MG63 (cell line): ENCODE results near the gene GAL3ST2. TPM values are rescaled to one million over a fixed set of nuclear protein-coding genes. Genes with fewer than 3 reads are reported as not detected.
"Not testable (repeated sequence)": the region's sequence is repeated elsewhere in the genome, so short reads cannot be mapped to it uniquely, and the experiment has no call there.

ENCODE experiments used
- DNase-seq: peaks from one replicate; pipeline ENCODE4 v3.0.0-alpha.2; 2020
- H3K27me3 ChIP-seq: fragments of 250-450 bp; sonication (Bioruptor Pico); 2 replicates; pipeline ENCODE4 v1.5.1; 2020; ENCODE audit warnings: mild to moderate bottlenecking, moderate library complexity
- H3K36me3 ChIP-seq: fragments of 250-450 bp; sonication (Bioruptor Pico); 2 replicates; pipeline ENCODE4 v1.5.1; 2020; ENCODE audit warnings: mild to moderate bottlenecking, moderate library complexity
- H3K4me3 ChIP-seq: fragments of 250-450 bp; sonication (Bioruptor Pico); 2 replicates; pipeline ENCODE4 v1.5.1; 2020; ENCODE audit warnings: mild to moderate bottlenecking, moderate library complexity
- H3K9me3 ChIP-seq: fragments of 250-450 bp; sonication (Bioruptor Pico); 2 replicates; pipeline ENCODE4 v1.5.1; 2020; ENCODE audit warnings: mild to moderate bottlenecking, moderate library complexity
- total RNA-seq: library from RNA; depleted of rRNA; stranded (reverse); fragments of >200 nt; shearing (Covaris generic); gene quantifications from 2 replicates; pipeline ENCODE4 v1.2.3, GENCODE V29; 2014; ENCODE audit warnings: low replicate concordance

GAL3ST2 gene
- total RNA-seq, 1 experiment from 2014 or later = 1.7 TPM

DNA sequence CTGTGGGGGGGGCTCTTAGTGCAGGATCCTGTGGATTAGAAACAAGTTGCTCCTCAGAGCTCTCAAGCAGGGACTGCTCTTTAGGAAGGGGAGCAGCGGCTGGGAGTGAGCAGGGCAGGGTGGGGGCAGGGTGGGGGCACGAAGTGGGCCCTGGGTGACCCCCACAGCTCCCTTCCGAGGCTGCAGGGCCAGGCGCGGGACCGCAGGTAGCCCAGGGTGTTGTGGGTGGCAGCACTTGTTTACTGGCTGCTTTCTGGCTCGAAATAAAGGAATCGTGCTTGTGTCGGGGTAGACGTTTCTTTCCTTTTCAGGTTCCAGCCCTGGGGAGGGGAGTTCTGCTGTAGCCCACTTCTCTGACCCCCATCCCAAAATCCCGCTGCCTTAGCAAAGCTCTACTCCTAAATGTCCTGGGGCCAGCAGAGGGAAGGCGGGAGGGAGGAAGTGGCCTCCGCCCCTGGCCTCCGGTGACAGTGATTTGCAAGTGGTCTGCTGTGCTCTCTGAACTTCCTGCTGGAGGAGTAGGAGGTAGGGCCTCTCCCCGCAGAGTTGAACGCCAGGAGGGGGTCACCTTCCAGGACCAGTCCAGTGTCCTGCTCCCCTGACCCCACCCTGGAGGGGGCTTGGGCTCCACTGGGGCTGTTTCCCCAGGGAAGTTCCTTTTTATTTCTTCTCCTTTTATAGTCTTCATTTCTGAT lies 40.7 kb downstream of the GAL3ST2 start:
- Histone ChIP-seq H3K36me3 (no peaks in the 10 kb centered on the region), H3K27me3 (no peaks in the 10 kb centered on the region), H3K4me3 (no peak overlapping the region), H3K9me3 (no peaks in the 10 kb centered on the region)
- no peak for DNase-seq

DNA sequence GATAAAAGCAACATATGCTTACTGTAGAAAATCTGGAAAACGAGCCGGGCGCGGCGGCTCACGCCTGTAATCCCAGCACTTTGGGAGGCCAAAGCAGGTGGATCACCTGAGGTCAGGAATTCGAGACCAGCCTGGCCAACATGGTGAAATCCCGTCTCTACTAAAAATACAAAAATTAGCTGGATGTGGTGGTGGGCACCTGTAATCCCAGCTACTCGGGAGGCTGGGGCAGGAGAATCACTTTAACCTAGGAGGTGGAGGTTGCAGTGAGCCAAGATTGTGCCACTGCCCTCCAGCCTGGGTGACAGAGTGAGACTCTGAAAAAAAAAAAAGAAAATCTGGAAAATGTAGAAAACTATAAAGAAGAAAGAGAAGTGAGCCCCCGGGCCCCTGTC lies 41.2 kb downstream of the GAL3ST2 start:
- H3K9me3 ChIP-seq, H3K27me3 ChIP-seq, DNase-seq, H3K36me3 ChIP-seq, H3K4me3 ChIP-seq: not testable (repeated sequence)

DNA sequence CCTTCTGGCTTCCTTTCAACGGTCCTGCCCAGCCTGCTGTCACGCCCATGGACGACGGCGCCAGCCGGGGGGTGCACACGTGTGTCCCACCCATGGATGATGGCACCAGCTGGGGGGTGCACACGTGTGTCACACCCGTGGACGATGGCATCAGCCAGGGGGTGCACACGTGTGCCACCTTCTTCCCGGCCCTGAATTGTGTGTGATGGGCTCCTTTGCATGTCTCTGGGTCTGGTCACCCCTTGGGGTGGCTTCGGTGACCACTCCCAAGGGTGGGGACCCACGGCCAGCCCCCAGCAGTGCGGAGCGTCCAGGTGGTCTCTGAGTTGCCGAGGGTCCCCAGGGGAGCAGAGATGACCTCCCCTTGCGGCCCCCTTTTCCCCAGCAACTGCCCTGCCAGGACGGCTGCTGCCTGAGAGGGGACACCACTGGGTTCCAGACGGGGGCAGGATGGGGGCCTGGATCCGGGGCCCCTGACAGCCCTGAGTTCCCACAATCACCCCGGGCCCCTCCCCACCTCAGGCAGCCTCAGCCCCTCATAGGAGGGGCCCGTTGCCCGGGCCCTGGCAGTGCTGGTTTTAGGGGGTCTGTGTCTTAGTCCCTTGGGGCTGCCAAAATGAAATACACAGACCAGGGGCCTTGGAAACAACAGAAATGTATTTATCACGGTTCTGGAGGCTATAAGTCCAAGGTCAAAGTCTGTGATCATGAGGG lies 41.8 kb downstream of the GAL3ST2 start:
- no peak for DNase-seq
- H3K36me3 ChIP-seq = no peaks in the 10 kb centered on the region
- no peak overlapping the region for H3K4me3 ChIP-seq
- H3K9me3 ChIP-seq = no peaks in the 10 kb centered on the region
- H3K27me3 ChIP-seq = no peaks in the 10 kb centered on the region

DNA sequence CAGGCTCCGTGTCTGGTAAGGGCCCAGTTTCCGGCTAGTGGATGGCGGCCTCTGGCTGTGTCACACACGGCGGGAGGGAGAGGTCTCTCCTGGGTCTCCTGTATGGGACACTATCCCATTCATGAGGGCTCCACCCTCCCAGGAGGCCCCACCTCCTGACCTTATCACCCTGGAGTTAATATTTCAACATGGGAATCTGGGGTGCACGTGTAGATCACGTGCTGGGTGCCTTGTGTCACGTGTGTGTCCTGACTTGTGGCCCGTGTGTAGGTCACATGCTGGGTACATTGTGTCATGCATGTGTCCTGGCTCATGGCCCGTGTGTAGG lies 42.3 kb downstream of the GAL3ST2 start:
- DNase-seq = no peak

DNA sequence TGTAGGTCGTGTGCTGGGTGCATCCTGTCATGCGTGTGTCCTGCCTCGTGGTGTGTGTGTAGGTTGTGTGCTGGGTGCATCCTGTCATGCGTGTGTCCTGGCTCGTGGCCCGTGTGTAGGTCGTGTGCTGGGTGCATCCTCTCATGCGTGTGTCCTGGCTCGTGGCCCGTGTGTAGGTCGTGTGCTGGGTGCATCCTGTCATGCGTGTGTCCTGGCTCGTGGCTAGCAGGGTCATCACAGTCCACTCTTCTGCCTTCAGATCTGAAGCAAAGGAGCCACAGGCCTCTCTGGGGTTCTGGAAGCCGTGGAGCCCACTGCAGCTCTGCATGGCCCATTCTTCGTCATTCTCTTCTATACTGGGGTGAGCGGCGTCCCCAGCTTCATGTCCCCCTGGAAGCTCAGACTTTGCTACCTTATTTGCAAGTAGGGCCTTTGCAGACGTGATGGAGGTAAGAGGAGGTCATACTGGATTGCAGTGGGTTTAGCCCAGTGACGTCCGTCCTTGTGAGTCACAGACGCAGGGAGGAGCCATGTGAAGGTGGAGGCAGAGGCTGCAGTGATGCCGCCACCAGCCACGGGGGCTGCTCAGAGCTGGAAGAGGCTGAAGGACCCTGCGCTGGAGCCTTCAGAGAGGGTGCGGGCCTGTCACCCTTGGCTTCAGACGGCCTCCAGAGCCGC lies 43.5 kb downstream of the GAL3ST2 start:
- DNase-seq, H3K9me3 ChIP-seq, H3K4me3 ChIP-seq, H3K36me3 ChIP-seq, H3K27me3 ChIP-seq: not testable (repeated sequence)

More for the DNA sequence above, 42.3 kb downstream of the GAL3ST2 start:
- H3K27me3 ChIP-seq = no peaks in the 10 kb centered on the region
- H3K4me3 ChIP-seq = no peak overlapping the region
- no peaks in the 10 kb centered on the region for H3K36me3 ChIP-seq
- no peaks in the 10 kb centered on the region for H3K9me3 ChIP-seq

DNA sequence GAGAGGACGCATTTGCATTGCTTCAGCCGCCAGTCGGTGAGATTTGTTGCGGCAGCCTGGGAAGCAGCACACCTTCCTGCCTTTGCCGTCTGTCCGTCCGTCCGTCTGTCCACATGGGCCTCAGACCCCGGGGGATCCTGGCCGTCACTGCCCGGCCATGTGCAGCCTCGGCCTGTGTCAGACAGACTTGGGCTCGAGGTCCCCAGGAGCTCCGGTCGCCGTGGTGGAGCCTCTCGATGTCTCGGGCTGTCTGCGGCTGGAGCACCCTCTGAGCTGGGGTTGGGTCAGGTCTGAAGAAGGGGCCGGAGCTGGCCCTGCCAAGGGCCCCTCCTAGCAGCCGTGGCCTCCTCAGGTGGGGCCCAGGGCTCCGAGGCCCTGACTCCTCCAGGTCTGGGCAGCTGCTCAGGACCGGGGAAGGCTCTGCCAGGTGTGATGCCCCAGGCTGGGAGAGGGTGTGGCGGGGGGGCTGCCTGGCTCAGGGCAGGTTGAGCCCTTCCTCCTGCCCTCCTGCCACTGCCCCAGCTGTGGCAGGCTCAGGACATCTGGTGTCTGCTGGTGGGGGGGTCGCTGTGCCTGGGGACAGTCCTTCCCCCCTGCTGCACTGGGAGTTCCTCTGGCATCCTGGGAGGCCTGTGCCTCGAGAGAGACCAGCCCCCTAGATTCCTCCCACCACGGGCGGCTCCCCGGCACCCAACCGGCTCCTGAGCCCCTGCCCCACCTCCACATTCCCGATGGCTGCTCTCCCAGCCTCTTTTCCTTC lies 44.2 kb downstream of the GAL3ST2 start:
- H3K27me3 ChIP-seq = no peaks in the 10 kb centered on the region
- DNase-seq = no peak
- H3K36me3 ChIP-seq = no peaks in the 10 kb centered on the region
- H3K4me3 ChIP-seq = no peak overlapping the region
- H3K9me3 ChIP-seq = no peaks in the 10 kb centered on the region

DNA sequence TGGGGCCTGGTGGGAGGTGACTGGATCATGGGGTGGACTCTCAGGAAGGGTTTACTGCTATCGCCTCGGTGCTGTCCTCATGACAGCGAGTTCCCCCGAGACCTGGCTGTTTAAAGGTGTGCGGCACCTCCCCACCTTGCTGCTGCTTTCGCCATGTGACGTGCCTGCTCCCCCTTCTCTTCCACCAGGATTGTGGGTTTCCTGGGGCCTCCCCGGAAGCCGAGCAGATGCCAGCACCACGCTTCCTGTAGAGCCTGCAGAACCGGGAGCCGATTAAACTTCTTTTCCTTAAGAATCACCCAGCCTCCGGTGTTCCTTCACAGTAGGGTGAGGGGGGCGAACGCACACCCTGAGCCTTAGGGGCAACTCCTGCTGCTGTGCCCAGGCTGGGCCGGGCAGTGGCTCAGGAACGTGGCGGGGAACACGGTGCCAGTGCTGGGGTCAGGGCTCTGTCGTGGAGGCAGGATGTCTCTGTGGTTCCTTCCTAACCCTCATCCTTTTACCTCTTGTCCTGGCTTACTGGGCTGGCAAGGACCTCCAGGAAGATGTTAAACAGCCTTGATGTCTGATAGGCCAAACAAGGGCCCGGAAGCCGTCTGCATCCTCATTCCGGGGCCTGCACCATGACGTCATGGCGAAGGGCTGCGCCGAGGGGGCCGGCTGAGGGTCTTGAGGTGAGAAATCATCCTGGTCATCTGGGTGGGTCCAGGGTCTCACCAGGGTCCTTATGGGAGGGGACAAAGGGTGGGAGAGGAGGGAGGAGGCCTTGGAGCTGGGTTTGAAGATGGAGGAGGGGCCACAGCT lies 45.0 kb downstream of the GAL3ST2 start:
- no peak overlapping the region for H3K4me3 ChIP-seq
- no peaks in the 10 kb centered on the region for H3K27me3 ChIP-seq
- H3K36me3 ChIP-seq = no peaks in the 10 kb centered on the region
- DNase-seq = no peak
- no peaks in the 10 kb centered on the region for H3K9me3 ChIP-seq

DNA sequence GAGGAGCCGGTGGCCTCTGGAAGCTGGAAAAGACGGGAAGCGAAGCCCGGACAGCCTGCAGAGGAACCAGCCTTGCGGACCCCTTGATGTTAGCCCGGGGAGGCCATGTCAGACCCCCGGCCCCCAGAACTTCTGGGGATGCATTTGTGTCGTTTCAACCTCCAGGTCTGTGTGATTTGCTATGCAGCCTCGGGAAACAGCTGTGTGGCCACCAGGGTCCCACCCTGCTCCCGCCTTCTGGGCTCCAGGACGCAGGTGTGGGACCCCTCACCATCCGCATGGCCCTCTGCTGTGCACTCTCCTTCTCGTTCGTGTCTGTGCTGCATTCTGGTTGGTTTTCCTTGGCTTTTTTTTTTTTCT lies 45.6 kb downstream of the GAL3ST2 start:
- Histone ChIP-seq H3K36me3 (no peaks in the 10 kb centered on the region), H3K4me3 (no peak overlapping the region), H3K27me3 (no peaks in the 10 kb centered on the region), H3K9me3 (peaks cover 1% of the 10 kb centered on the region)
- no peak for DNase-seq

DNA sequence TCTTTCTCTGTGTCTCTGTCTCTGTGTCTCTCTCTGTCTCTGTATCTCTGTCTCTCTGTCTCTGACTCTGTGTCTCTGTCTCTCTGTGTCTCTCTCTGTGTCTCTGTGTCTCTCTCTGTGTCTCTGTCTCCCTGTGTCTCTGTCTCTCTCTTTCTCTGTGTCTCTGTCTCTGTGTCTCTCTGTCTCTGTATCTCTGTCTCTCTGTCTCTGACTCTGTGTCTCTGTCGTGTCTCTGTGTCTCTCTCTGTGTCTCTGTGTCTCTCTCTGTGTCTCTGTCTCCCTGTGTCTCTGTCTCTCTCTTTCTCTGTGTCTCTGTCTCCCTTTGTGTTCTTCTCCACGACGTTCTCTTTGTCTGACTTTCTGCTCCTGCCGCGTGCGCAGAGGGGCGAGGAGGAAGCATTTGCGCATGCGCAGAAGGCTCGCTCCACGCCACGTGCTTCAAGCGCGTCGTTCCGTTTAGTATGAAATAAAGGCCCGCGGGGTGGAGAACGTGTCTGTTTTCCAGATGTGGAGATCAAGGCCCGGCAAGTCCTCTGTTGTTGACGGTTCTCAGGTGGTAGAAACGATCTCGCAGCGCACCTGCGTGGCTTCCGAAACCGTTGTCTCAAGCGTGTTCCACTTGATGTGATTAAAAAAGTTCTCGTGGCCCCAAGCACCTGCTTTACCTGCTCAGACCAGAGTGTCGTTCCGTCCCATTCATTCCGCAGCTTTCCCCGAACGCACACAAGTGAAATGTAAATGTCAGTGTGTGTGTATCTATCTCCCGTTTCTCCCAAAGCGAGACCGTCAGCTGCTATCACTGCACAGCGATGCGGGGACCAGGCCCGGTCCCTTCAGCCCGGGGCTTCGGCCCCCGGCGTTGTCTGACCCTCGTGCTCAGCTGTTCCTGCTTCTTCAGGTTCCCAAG lies 47.2 kb downstream of the GAL3ST2 start:
- H3K4me3 ChIP-seq, H3K27me3 ChIP-seq, DNase-seq, H3K36me3 ChIP-seq: not testable (repeated sequence)
- H3K9me3 ChIP-seq = peaks cover 11% of the 10 kb centered on the region

DNA sequence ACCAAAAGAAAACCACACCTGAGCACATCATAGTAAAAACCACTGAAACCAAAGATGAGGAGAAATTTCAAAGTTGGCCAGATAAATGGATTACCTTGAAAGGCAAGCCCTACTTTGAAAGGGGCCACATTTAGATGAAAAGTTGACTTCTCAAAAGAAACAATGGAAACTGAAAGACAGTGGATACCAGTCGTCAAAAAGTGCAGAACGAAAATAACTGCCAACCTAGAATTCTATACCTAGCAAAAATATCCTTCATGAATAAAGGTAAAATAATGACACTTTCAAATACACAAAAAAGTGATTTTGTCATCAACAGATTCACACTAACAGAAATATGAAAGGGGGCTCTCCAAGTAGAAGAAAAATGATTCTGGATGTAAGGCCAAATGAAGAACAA lies 50.8 kb downstream of the GAL3ST2 start:
- H3K4me3 ChIP-seq = no peak overlapping the region
- H3K27me3 ChIP-seq = no peaks in the 10 kb centered on the region
- no peaks in the 10 kb centered on the region for H3K36me3 ChIP-seq
- H3K9me3 ChIP-seq = peaks cover 11% of the 10 kb centered on the region
- no peak for DNase-seq

DNA sequence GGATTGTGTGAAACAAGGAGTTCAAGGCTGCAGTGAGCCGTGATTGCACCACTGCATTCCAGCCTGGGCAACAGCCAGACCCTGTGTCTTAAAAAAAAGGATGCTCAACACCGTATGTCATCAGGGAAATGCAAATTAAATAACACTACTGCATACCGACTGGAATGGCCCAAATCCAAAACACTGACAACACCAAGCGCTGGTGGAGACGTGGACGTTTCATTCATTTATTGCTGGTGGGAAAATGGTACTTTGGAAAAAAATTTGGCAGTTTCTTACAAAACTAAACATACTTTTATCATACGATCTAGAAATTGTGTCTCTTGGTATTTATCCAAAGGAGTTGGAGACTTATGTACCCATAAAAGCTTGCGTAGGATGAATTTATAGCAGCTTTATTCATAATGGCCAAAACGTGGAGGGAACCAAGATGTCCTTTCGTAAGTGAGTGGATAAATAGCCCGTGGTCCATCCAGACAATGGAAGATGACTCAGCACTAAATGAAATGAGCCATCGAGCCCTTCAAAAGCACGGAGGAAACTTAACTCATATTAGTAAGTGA lies 56.6 kb downstream of the GAL3ST2 start:
- peaks cover 5% of the 10 kb centered on the region for H3K9me3 ChIP-seq
- no peak overlapping the region for H3K4me3 ChIP-seq
- H3K36me3 ChIP-seq = no peaks in the 10 kb centered on the region
- DNase-seq = no peak
- H3K27me3 ChIP-seq = peaks cover 18% of the 10 kb centered on the region

DNA sequence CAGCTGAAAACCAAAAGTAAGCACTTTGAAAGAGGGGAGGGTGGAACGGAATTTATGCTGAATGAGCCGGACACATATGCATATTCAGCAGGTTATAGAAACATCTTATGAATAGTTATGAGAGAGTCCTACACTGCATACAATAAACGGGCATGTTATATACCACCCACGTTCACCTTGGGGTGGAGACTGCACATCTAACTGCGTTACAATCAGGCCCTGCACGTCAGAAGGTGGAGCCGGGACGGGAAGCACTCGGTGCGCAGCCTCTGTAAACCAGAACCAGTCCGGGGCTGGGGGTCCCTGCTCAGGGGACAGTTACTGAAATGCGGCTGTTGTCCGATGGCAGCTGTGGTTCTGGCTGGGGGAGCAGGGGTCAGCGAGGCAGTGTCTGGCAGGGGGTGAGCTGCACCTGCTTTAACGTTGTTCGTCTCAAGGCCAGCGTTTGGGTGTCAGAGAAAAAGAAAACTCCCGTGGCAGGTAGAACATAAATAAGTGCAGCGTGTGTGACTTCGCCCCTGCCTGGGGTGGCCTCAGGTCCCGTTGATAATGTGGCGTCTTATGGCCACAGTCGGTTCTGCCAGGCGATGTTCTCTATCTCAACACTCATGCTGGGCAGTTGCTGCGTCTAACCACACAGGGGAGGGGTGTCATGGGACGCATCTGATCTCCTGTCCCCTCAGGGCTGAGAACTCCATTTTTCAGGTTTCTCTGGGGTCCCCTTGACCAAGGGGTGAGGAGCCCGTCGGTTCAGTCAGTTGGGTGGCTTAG lies 57.3 kb downstream of the GAL3ST2 start:
- H3K27me3 ChIP-seq = peaks cover 20% of the 10 kb centered on the region
- not testable (repeated sequence) for H3K9me3 ChIP-seq, H3K36me3 ChIP-seq, DNase-seq, H3K4me3 ChIP-seq

DNA sequence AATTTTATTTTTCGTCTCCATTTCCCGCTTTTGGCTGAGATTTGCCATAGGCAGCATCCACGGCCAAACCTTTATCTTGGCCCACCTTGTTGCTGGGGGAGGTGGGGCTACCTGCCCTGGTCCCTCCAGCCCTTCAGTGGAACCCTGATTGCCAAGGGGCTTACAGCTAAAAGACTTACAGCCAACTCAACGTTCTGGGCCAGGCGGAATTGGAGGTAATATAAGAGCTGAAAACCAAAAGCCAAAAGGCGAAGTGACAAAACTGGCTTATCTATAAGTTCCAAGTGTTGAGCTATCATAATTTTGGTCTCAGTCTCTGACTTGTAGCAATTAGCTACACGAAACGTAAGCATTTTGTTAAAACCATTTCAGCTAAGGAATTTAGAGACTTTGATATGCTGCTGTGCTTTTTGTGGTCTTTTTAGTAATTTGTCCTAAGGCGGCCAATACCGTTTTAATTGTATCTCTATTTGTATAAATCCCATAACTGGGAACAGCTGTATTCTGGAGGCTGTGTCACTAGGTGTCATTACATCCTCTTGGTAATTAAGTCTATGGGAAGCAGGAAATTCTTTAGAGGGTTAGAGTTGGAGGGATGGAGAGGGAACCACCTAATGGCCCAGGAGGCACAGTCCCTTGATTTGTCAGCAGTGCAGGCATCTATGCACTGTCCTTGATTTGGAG lies 58.0 kb downstream of the GAL3ST2 start:
- no peak overlapping the region for H3K4me3 ChIP-seq
- no peak for DNase-seq
- H3K36me3 ChIP-seq = no peaks in the 10 kb centered on the region
- H3K27me3 ChIP-seq = peaks cover 20% of the 10 kb centered on the region
- H3K9me3 ChIP-seq = peaks cover 2% of the 10 kb centered on the region

DNA sequence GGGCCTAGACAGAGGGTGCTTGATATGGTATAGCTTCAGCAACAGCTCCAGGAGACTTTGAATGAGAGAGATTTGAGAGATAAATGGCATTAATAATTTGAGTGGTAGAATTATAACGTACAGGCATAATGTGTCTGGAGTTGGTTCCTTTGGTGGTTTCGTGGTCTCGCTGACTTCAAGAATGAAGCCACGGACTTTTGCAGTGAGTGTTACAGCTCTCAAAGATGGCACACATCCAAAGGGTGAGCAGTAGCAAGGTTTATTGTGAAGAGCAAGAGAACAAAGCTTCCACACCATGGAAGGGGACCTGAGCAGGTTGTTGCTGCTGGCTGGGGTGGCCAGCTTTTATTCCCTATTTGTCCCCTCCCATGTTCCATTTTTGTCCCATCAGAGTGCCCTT lies 59.0 kb downstream of the GAL3ST2 start:
- H3K27me3 ChIP-seq = peaks cover 20% of the 10 kb centered on the region
- H3K4me3 ChIP-seq = no peak overlapping the region
- peaks cover 2% of the 10 kb centered on the region for H3K9me3 ChIP-seq
- H3K36me3 ChIP-seq = no peaks in the 10 kb centered on the region
- DNase-seq = no peak
